Muscle of back (tissue), 13 donors: Measurements from ENCODE around the gene DDX25. TPM values are rescaled to one million over a fixed set of nuclear protein-coding genes. Genes with fewer than 3 reads are reported as not detected.
A peak's percentile ranks its signal among the peaks of the same experiment; 100 is the strongest.
"Not testable (repeated sequence)": the region's sequence is repeated elsewhere in the genome, so short reads cannot be mapped to it uniquely, and the experiment has no call there.

Experiments used
- DNase-seq, 3 donors: peaks; one replicate each; pipeline versions ENCODE4 v3.0.0 to v3.0.0-alpha.2; 2013
- long read RNA-seq, 9 donors: transcript quantifications; one replicate each; lab custom pipeline, GENCODE V29; 2026
- polyA plus RNA-seq, 10 donors: library from polyadenylated mRNA; unstranded; fragments of 120-200 nt; gene quantifications; one replicate each; pipeline ENCODE4 v1.2.1, GENCODE V29; 2013; ENCODE audit not compliant: insufficient read length in 10 of 10

The DDX25 gene
- polyA plus RNA-seq, result 1 to 10 TPM in 1 of 10 donors, under 1 TPM in 9; 0.17 to 1.5 (median 0.52) TPM
- long read RNA-seq, donor 1, result 0 reads
- long read RNA-seq, donor 2, result 0 reads
- long read RNA-seq, donor 3, result 0 reads
- long read RNA-seq, donor 4, result 0 reads
- long read RNA-seq, donor 5, result 0 reads
- long read RNA-seq, donor 6, result 0 reads
- long read RNA-seq, donor 7, result 0 reads
- long read RNA-seq, donor 8, result 0 reads
- long read RNA-seq, donor 9, result 0 reads

GRCh38 chr11:125903711-125904659 is at the start of gene DDX25:
Gene DDX25, plus strand, starts transcription at chr11:125904508. Its CDS starts 10 bp downstream, at chr11:125904518.
- peak in 1 of 3 donors; percentile 51 for DNase-seq

- DNase-seq, result not testable (repeated sequence)
These were observed 46.6 kb upstream of the DDX25 start for GRCh38 chr11:125857670-125858069.

- DNase-seq, result not testable (repeated sequence)
These were observed 41.5 kb upstream of the DDX25 start for GRCh38 chr11:125862786-125863185.

- not testable (repeated sequence) for DNase-seq
These were observed 39.0 kb upstream of the DDX25 start for GRCh38 chr11:125865354-125865753.

- DNase-seq, result no peak
These were observed 34.8 kb upstream of the DDX25 start for GRCh38 chr11:125869521-125869920.

- DNase-seq, result peak in 1 of 3 donors; percentile 8
These were observed 32.7 kb upstream of the DDX25 start for GRCh38 chr11:125871391-125872137.

- DNase-seq, result no peak
These were observed 32.2 kb upstream of the DDX25 start for GRCh38 chr11:125872138-125872491.

- no peak for DNase-seq
These were observed 30.3 kb upstream of the DDX25 start for GRCh38 chr11:125873881-125874555.

GRCh38 chr11:125874556-125875124 is 29.7 kb upstream of the DDX25 start:
- DNase-seq, result peak; percentile 54 to 75 (median 72)

GRCh38 chr11:125881291-125881690 is 23.0 kb upstream of the DDX25 start:
- DNase-seq, result no peak

GRCh38 chr11:125883375-125883774 is 20.9 kb upstream of the DDX25 start:
- no peak for DNase-seq

GRCh38 chr11:125886997-125887372 is 17.3 kb upstream of the DDX25 start:
- DNase-seq, result peak; percentile 11 to 87 (median 41)

- peak; percentile 94 to 97 (median 96) for DNase-seq
These were observed 16.7 kb upstream of the DDX25 start, which contains the start of gene HYLS1 for GRCh38 chr11:125887373-125888324. Gene HYLS1, plus strand, starts transcription at chr11:125887668. Its CDS starts 11,701 bp downstream, at chr11:125899369.

- no peak for DNase-seq
These were observed 13.7 kb upstream of the DDX25 start for GRCh38 chr11:125890447-125891100.

- DNase-seq, result no peak
These were observed 12.2 kb upstream of the DDX25 start for GRCh38 chr11:125892071-125892470.

- no peak for DNase-seq
These were observed 11.3 kb upstream of the DDX25 start for GRCh38 chr11:125892994-125893393.

GRCh38 chr11:125901872-125902271 is 2.4 kb upstream of the DDX25 start:
- no peak for DNase-seq

- no peak for DNase-seq
These were observed 1.9 kb upstream of the DDX25 start for GRCh38 chr11:125902277-125902926.
